Stimulated activated naive CD8-positive, alpha-beta T cell treated with anti-CD3 and anti-CD28 coated beads, Interleukin-15, amount 100 ng/mL, for 72 hours (primary cell): ENCODE measurements around the gene XPO5.
A peak's percentile ranks its signal among the peaks of the same experiment; 100 is the strongest.
"Not testable (repeated sequence)": the region's sequence is repeated elsewhere in the genome, so short reads cannot be mapped to it uniquely, and the experiment has no call there.

Experiments used
- ATAC-seq: fragments of 150-1000 bp; cut with Tn5 transposase; 2 replicates; pipeline ENCODE4 v1.10.0; 2021; ENCODE audit warnings: mild to moderate bottlenecking, moderate library complexity
- DNase-seq, 2 donors: peaks; one replicate each; pipeline ENCODE4 v3.0.0; 2021 to 2022
- H3K27ac Mint-ChIP-seq, 2 donors: one replicate each; pipeline ENCODE4 v1.8.0; 2022; ENCODE audit warnings: mild to moderate bottlenecking in 2 of 2, mixed read lengths in 2 of 2, moderate library complexity in 2 of 2
- H3K27me3 Mint-ChIP-seq: one replicate; pipeline ENCODE4 v1.8.0; 2022; ENCODE audit warnings: mixed read lengths
- H3K4me1 Mint-ChIP-seq: one replicate; pipeline ENCODE4 v1.8.0; 2022; ENCODE audit warnings: mild to moderate bottlenecking, mixed read lengths
- H3K4me3 Mint-ChIP-seq, 2 donors: one replicate each; pipeline ENCODE4 v1.8.0; 2022; ENCODE audit warnings: mild to moderate bottlenecking in 2 of 2, mixed read lengths in 2 of 2, moderate library complexity in 1 of 2
- H3K9me3 Mint-ChIP-seq, 2 donors: one replicate each; pipeline ENCODE4 v1.8.0; 2022; ENCODE audit warnings: mixed read lengths in 2 of 2

The XPO5 gene

GRCh38 chr6:43498291-43498690 lies 77.5 kb downstream of the XPO5 start:
- peaks cover 22% of the 10 kb centered on the region for H3K4me1 Mint-ChIP-seq
- ATAC-seq, H3K9me3 Mint-ChIP-seq, DNase-seq, H3K4me3 Mint-ChIP-seq, H3K27me3 Mint-ChIP-seq, H3K27ac Mint-ChIP-seq: not testable (repeated sequence)

GRCh38 chr6:43497689-43498088 lies 78.1 kb downstream of the XPO5 start:
- Mint-ChIP-seq H3K27me3 (no peaks in the 10 kb centered on the region), H3K9me3 (no peaks in the 10 kb centered on the region), H3K4me1 (peaks cover 27% of the 10 kb centered on the region), H3K4me3 (no peak overlapping the region), H3K27ac (peak overlapping the region in 1 of 2 donors; percentile 57)
- DNase-seq (no peak), ATAC-seq (no peak)

DNA sequence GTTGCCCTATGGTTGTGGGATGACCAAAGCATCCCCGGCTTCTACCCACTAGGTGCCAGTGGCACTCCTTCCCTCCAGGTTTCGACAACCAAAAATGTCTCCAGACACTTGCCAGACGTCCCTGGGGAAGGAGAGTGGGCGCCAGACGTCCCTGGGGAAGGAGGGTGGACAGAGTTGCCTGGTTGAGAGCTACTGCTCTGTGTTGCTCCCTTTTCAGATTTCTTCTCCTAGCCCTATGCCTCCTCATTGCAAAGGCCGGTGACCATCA lies 78.8 kb downstream of the XPO5 start:
- Mint-ChIP-seq H3K27ac (no peak overlapping the region), H3K27me3 (no peaks in the 10 kb centered on the region), H3K9me3 (no peaks in the 10 kb centered on the region), H3K4me3 (no peak overlapping the region), H3K4me1 (peaks cover 27% of the 10 kb centered on the region)
- ATAC-seq (no peak), DNase-seq (no peak)

DNA sequence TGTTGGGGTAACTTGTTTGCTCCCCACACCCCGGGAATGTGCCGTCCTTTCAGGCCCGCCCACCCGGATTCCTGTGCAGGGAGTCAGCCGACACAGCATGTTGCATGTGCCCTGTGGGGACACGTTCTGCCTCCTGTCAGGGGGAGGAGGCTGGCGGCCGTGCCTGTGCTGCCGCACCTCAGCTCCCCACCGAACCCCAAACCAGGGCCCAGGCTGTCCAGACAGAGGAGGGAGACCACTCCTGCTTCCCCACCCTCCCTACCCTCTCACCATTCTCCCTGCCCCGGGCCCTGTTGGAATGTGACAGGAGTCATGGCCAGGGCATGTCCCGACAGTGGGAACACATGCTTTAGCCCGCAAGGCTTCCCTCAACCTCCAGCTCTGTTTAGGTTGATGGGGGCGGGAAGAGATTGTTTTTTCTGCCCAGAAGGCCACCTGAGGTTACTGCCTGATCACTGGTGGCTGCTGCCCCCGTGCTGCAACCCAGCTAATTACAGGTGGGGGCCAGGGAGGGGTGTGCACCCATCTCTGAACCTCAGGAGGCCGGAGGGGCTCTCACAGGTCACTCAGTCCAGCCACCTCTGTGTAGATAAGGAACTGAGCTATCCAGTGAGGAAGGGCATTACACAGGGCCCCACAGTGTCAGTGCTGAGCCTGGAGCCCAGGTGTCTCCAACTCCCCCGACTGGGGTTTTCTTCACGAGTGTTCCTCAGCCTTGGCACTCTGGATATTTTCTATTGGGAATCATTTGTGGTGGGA lies 79.3 kb downstream of the XPO5 start:
- DNase-seq (no peak), ATAC-seq (no peak)
- no peaks in the 10 kb centered on the region for H3K9me3 Mint-ChIP-seq
- no peak overlapping the region for H3K4me3 Mint-ChIP-seq
- H3K4me1 Mint-ChIP-seq, result peaks cover 27% of the 10 kb centered on the region
- H3K27ac Mint-ChIP-seq, result no peak overlapping the region
- H3K27me3 Mint-ChIP-seq, result no peaks in the 10 kb centered on the region

DNA sequence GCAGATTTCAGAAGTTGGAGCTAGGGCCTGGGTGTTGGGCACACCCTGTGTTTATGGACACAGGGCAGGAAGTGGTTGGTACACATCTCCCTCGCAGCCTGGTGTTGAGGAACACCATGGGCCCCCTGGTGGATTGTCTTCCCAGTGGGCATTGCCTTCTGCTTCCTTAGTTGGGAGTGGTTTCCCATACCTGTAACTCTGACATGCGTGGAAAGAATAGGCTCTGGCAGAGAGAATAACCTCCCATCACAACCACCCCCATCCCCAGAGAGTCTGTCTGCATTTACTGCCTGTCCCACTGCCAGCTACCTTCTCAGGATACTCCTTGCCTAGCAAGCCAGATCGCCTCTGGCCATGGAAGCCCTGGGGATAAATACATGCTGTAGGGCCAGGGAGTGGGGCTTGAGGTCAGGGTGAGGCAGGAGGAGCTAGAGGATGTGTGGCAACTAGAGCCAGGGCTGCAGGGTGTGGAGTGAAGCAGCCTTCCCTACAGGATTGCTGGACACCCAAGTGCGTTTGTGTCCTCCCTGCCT lies 80.4 kb downstream of the XPO5 start:
- no peaks in the 10 kb centered on the region for H3K9me3 Mint-ChIP-seq
- DNase-seq, result no peak
- no peaks in the 10 kb centered on the region for H3K27me3 Mint-ChIP-seq
- peaks cover 27% of the 10 kb centered on the region for H3K4me1 Mint-ChIP-seq
- peak; percentile 43 for ATAC-seq
- H3K27ac Mint-ChIP-seq, result peak overlapping the region in 1 of 2 donors; percentile 64
- H3K4me3 Mint-ChIP-seq, result no peak overlapping the region

- H3K27me3 Mint-ChIP-seq, result no peaks in the 10 kb centered on the region
- ATAC-seq, result no peak
These were observed 81.1 kb downstream of the XPO5 start for GRCh38 chr6:43494766-43495165.

GRCh38 chr6:43494321-43494720 lies 81.5 kb downstream of the XPO5 start:
- no peak overlapping the region for H3K27ac Mint-ChIP-seq
- no peak for ATAC-seq
- H3K4me1 Mint-ChIP-seq, result peaks cover 35% of the 10 kb centered on the region
- no peaks in the 10 kb centered on the region for H3K27me3 Mint-ChIP-seq
- no peaks in the 10 kb centered on the region for H3K9me3 Mint-ChIP-seq
- H3K4me3 Mint-ChIP-seq, result no peak overlapping the region
- DNase-seq, result no peak

More at GRCh38 chr6:43494766-43495165, 81.1 kb downstream of the XPO5 start:
- no peak for DNase-seq
- Mint-ChIP-seq H3K4me3 (peak overlapping the region in 1 of 2 donors; percentile 1), H3K9me3 (no peaks in the 10 kb centered on the region), H3K27ac (peak overlapping the region in 1 of 2 donors; percentile 64), H3K4me1 (peaks cover 33% of the 10 kb centered on the region)

DNA sequence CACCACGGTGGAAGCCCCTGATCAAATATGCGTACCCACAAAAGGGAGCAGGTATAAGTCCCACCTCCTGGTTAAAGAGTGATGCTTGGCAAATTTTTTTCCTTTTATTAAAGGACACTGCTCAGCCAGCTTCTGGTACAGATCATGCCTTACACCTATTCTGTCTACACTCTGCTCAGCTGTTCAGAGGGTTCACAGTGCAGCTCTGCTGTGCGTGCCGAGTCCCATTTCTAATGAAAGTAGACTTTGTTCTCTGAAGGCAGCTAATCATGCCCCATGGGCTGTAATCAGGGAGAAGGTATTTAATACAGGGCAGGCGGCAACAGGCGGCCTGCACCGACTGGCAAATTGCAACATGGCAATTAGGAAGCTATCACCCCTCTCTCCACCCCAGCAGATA lies 82.0 kb downstream of the XPO5 start:
- Mint-ChIP-seq H3K4me1 (peaks cover 40% of the 10 kb centered on the region), H3K9me3 (no peaks in the 10 kb centered on the region), H3K27me3 (no peaks in the 10 kb centered on the region), H3K4me3 (no peak overlapping the region), H3K27ac (no peak overlapping the region)
- ATAC-seq (no peak), DNase-seq (no peak)

DNA sequence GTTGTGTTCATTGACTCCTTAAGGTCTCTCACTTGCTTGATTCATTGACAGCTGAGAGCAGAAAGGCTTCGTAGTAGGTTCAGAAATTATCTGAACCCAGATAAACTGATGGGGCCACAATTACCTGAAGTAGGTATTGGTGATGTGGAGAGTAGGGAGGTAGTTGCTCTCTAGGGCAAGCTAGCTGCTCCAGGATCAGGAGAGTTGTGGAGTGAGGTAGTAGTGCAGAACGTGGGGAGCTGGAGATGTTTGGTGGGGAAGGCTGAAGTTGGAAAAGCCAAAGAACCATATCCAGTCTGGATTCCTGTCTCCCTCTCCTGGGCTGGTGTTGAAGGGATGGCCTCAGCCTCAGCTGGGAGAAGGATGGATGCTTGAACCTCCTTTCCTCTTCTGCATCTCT lies 82.6 kb downstream of the XPO5 start:
- Mint-ChIP-seq H3K4me3 (no peak overlapping the region), H3K9me3 (no peaks in the 10 kb centered on the region), H3K27me3 (no peaks in the 10 kb centered on the region), H3K27ac (no peak overlapping the region), H3K4me1 (peaks cover 40% of the 10 kb centered on the region)
- ATAC-seq (no peak), DNase-seq (no peak)

DNA sequence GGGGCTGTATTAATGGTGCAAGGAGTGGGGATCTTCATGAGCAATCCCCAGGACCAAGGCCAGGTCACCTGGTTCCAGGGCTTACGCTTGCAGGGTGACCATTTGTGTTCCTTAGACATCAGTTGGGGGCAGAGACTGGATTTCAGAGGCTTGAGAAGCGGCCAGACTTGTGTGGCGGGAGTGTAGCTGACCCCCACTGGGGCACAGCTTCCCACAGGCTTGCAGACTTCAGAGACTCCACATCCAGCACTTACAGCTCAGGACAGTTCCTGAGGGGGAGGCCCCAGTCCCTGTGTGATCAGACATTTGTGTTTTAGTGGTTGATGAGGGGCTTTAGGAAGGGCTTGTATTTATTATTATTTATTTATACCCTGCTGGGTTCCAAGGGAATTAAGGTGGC lies 83.2 kb downstream of the XPO5 start:
- H3K27me3 Mint-ChIP-seq, result no peaks in the 10 kb centered on the region
- peaks cover 40% of the 10 kb centered on the region for H3K4me1 Mint-ChIP-seq
- DNase-seq (no peak), ATAC-seq (no peak)
- no peak overlapping the region for H3K4me3 Mint-ChIP-seq
- H3K27ac Mint-ChIP-seq, result peak overlapping the region in 1 of 2 donors; percentile 23
- H3K9me3 Mint-ChIP-seq, result no peaks in the 10 kb centered on the region

GRCh38 chr6:43491750-43492661 lies 83.8 kb downstream of the XPO5 start:
- Mint-ChIP-seq H3K9me3 (no peaks in the 10 kb centered on the region), H3K27me3 (no peaks in the 10 kb centered on the region), H3K4me1 (peaks cover 40% of the 10 kb centered on the region), H3K4me3 (no peak overlapping the region), H3K27ac (peak overlapping the region in 1 of 2 donors; percentile 20)
- ATAC-seq (no peak), DNase-seq (no peak)

- DNase-seq (no peak), ATAC-seq (no peak)
- Mint-ChIP-seq H3K4me1 (peaks cover 38% of the 10 kb centered on the region), H3K27me3 (no peaks in the 10 kb centered on the region), H3K27ac (peak overlapping the region in 1 of 2 donors; percentile 45), H3K4me3 (no peak overlapping the region), H3K9me3 (no peaks in the 10 kb centered on the region)
These were observed 85.3 kb downstream of the XPO5 start for GRCh38 chr6:43490523-43490939.

DNA sequence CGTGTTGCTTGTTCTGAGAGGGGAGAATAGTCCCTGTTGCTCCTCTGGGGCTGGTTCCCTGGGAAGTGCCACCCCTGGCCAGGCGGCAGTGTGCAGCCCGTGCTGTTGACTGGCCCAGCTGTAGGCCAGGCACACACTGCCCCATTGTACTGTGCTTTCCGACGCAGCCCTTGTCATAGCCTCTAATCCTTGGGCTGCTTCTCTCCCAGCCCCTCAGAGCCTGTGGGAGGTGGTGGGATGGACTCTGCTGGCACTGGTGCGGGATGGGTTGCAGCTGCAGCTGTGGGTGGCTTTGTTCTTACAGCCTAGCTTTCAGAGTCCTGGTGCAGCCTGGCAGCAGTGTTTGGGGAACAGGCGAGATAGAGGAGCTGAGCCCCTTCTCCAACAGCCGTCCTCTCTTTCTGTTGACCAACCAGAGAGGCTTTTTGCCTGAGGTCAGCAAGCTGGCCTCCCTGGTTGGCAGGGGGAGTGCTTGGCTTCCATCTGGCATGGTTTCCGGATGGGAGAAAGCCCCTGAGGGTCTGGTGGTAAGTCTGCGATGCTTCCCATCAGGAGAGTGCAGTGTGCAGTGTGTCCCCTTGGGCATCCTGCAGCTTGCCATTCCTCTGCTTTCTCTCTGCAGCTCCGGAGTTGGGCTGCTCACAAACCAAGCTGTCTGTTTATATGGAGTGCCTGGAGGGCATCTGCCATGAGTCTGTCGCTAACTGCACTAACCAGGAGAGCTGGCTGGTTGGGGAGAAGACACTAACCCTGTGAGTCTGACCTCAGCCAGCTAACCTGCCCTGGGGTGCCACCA lies 86.4 kb downstream of the XPO5 start:
- no peaks in the 10 kb centered on the region for H3K9me3 Mint-ChIP-seq
- H3K27me3 Mint-ChIP-seq, result no peaks in the 10 kb centered on the region
- ATAC-seq (no peak), DNase-seq (no peak)
- peak overlapping the region in 1 of 2 donors; percentile 88 for H3K27ac Mint-ChIP-seq
- no peak overlapping the region for H3K4me3 Mint-ChIP-seq
- H3K4me1 Mint-ChIP-seq, result peaks cover 28% of the 10 kb centered on the region

DNA sequence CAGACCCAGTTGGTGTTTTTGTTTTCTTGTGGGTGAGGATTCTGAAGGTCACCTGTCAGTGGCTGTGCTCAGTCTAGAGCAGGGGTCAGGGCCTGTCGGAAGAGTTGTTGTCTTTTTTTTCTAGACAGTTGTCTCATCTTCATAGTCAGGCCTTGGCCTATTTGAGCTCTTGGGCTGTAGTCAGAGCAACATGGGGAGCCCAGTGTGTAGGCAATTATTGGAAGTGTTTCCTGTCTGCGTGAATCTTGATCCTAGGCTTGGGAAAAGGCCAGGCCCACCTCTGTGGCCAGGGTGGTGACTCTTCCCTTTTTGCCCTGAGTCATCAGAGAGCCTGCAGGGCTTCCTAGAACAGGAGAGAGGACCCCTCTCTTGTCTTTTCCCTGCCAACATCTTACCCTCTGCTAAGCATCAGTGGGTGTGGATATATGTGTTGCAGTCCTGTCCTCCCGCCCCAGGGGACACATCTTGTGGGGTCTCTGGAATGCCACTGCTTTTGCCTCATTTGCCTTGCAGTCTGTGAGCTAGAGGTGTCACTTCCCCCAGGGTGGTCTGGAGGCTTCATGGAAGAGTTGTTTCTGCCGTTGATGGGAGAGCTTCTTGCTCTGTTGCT lies 87.1 kb downstream of the XPO5 start:
- no peak overlapping the region for H3K4me3 Mint-ChIP-seq
- H3K9me3 Mint-ChIP-seq, result no peaks in the 10 kb centered on the region
- H3K4me1 Mint-ChIP-seq, result peaks cover 21% of the 10 kb centered on the region
- ATAC-seq, result no peak
- no peaks in the 10 kb centered on the region for H3K27me3 Mint-ChIP-seq
- H3K27ac Mint-ChIP-seq, result peak overlapping the region in 1 of 2 donors; percentile 88
- DNase-seq, result no peak

DNA sequence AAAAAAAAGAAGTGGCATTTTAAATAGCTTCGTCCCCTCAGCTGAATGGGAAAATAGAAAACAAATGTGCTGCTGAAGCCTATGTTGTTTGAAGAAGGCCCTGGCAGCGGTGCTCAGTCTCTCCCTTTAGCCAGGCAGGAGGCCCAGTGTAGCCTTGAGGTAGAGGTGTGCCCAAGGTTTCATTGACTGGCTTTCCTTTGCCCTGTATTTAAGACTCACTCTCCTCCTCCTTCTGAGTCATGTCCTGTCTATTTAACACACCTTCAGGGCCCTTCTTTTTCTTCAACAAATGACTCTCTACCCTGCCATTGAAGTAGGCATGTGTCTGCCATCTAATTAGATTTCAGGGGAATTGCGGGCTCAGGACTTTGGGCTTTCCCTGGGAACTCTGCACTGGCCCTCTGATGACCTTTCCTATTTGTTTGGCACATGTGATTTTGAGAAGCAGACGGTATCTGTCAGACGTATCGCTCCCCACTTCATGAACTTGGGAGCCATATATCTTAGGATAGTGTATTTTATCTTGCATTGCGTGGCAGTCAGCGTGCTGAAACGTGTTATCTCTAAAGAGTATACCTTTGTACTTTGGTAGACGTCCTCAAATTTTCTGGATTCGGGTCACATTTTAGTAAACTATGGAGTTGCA lies 94.1 kb downstream of the XPO5 start:
- ATAC-seq (peak; percentile 40), DNase-seq (no peak)
- H3K9me3 Mint-ChIP-seq, result no peaks in the 10 kb centered on the region
- peak overlapping the region in 1 of 2 donors; percentile 18 for H3K4me3 Mint-ChIP-seq
- H3K27me3 Mint-ChIP-seq, result no peaks in the 10 kb centered on the region
- H3K4me1 Mint-ChIP-seq, result peaks cover 52% of the 10 kb centered on the region
- H3K27ac Mint-ChIP-seq, result peak overlapping the region in 1 of 2 donors; percentile 42
